Loucy (cell line): ENCODE results near the gene AHNAK.
"Not testable (repeated sequence)": the region's sequence is repeated elsewhere in the genome, so short reads cannot be mapped to it uniquely, and the experiment has no call there.

Experiments used
- H2AFZ ChIP-seq: fragments of 200-600 bp; sonication (generic); 2 replicates; pipeline ENCODE4 v1.6.0; 2016; ENCODE audit warnings: antibody characterized with exemption, mild to moderate bottlenecking, low read length, moderate library complexity
- H3F3A ChIP-seq: fragments of 200-600 bp; 2 replicates; pipeline ENCODE4 v1.6.0; 2016; ENCODE audit warnings: antibody characterized with exemption, low read depth, mild to moderate bottlenecking
- H3K27me3 ChIP-seq: fragments of 200-600 bp; sonication (generic); 2 replicates; pipeline ENCODE4 v1.6.1; 2014; ENCODE audit warnings: low read length, mild to moderate bottlenecking; ENCODE audit not compliant: insufficient read depth, poor library complexity, severe bottlenecking
- H3K36me3 ChIP-seq: fragments of 200-600 bp; sonication (generic); 2 replicates; pipeline ENCODE4 v1.6.1; 2016; ENCODE audit warnings: low read length; ENCODE audit not compliant: insufficient read depth
- H3K4me1 ChIP-seq: fragments of 200-600 bp; sonication (generic); 2 replicates; pipeline ENCODE4 v1.5.1; 2014; ENCODE audit warnings: low read length, mild to moderate bottlenecking; ENCODE audit not compliant: insufficient read depth, poor library complexity, severe bottlenecking
- H3K4me2 ChIP-seq: fragments of 200-600 bp; sonication (generic); 2 replicates; pipeline ENCODE4 v1.6.0; 2014; ENCODE audit warnings: antibody characterized with exemption, low read length, low read depth, mild to moderate bottlenecking; ENCODE audit not compliant: poor library complexity, severe bottlenecking
- H3K4me3 ChIP-seq: fragments of 200-600 bp; sonication (generic); 2 replicates; pipeline ENCODE4 v1.5.1; 2014; ENCODE audit warnings: low read length, mild to moderate bottlenecking, mixed read lengths; ENCODE audit not compliant: poor library complexity, severe bottlenecking
- H3K79me2 ChIP-seq: fragments of 200-600 bp; sonication (generic); 2 replicates; pipeline ENCODE4 v1.6.1; 2014; ENCODE audit warnings: low read length; ENCODE audit not compliant: insufficient read depth
- H3K9ac ChIP-seq: fragments of 200-600 bp; sonication (generic); 2 replicates; pipeline ENCODE4 v1.6.0; 2014; ENCODE audit warnings: mild to moderate bottlenecking, low read depth, low read length, moderate library complexity; ENCODE audit not compliant: poor library complexity, severe bottlenecking
- H3K9me2 ChIP-seq: fragments of 200-600 bp; sonication (generic); replicated peaks from 2 replicates; pipeline ENCODE4 v1.6.1; 2016; ENCODE audit warnings: low read depth, low read length, mixed read lengths
- H3K9me3 ChIP-seq: fragments of 200-600 bp; sonication (generic); 2 replicates; pipeline ENCODE4 v1.6.1; 2014; ENCODE audit warnings: mild to moderate bottlenecking, antibody characterized with exemption, low read length, low read depth; ENCODE audit not compliant: insufficient read depth
- H4K20me1 ChIP-seq: fragments of 200-600 bp; sonication (generic); 2 replicates; pipeline ENCODE4 v1.6.0; 2014; ENCODE audit warnings: antibody characterized with exemption, low read length, mild to moderate bottlenecking; ENCODE audit not compliant: insufficient read depth, poor library complexity, severe bottlenecking
- CTCF ChIP-seq: fragments of 200-600 bp; sonication (generic); conservative IDR thresholded peaks from 2 replicates; pipeline ENCODE4 v1.5.1; 2014; ENCODE audit warnings: mild to moderate bottlenecking, antibody characterized with exemption, low read length
- EZH2phosphoT487 ChIP-seq: fragments of 200-600 bp; IDR thresholded peaks from 2 replicates; pipeline ENCODE4 v1.6.1; 2018; ENCODE audit warnings: antibody characterized with exemption, mild to moderate bottlenecking, moderate library complexity, borderline replicate concordance

AHNAK gene

GRCh38 chr11:62499944-62500649 is 46.5 kb downstream of the AHNAK start:
- TF ChIP-seq CTCF = no peak
- no peak for TF ChIP-seq EZH2phosphoT487
- H3K9me3 ChIP-seq = no peaks in the 10 kb centered on the region
- no peak overlapping the region for H3K9ac ChIP-seq
- peaks cover 3% of the 10 kb centered on the region for H3K4me1 ChIP-seq
- no peaks in the 10 kb centered on the region for H3F3A ChIP-seq
- no peaks in the 10 kb centered on the region for H3K9me2 ChIP-seq
- no peak overlapping the region for H2AFZ ChIP-seq
- H3K4me3 ChIP-seq = no peak overlapping the region
- no peaks in the 10 kb centered on the region for H3K36me3 ChIP-seq
- no peaks in the 10 kb centered on the region for H3K27me3 ChIP-seq
- H3K79me2 ChIP-seq = no peaks in the 10 kb centered on the region
- no peaks in the 10 kb centered on the region for H4K20me1 ChIP-seq
- no peak overlapping the region for H3K4me2 ChIP-seq

- not testable (repeated sequence) for H3F3A ChIP-seq, H4K20me1 ChIP-seq, H3K79me2 ChIP-seq, H3K9me3 ChIP-seq, H3K27me3 ChIP-seq, H3K4me2 ChIP-seq, H3K4me1 ChIP-seq, H2AFZ ChIP-seq, H3K36me3 ChIP-seq, H3K4me3 ChIP-seq, H3K9me2 ChIP-seq, H3K9ac ChIP-seq
These were observed 47.2 kb downstream of the AHNAK start for GRCh38 chr11:62499311-62499943.

GRCh38 chr11:62498492-62499286 is 47.9 kb downstream of the AHNAK start:
- Histone ChIP-seq H3K4me1 (peaks cover 3% of the 10 kb centered on the region), H3K36me3 (no peaks in the 10 kb centered on the region), H3K9ac (no peak overlapping the region), H2AFZ (no peak overlapping the region), H3K4me2 (no peak overlapping the region), H3K79me2 (no peaks in the 10 kb centered on the region), H3F3A (no peaks in the 10 kb centered on the region), H3K4me3 (no peak overlapping the region), H3K9me3 (no peaks in the 10 kb centered on the region), H3K27me3 (no peaks in the 10 kb centered on the region), H4K20me1 (no peaks in the 10 kb centered on the region), H3K9me2 (no peaks in the 10 kb centered on the region)
- TF ChIP-seq EZH2phosphoT487 = no peak

GRCh38 chr11:62498031-62498430 is 48.6 kb downstream of the AHNAK start:
- H3K4me2 ChIP-seq = no peak overlapping the region
- no peaks in the 10 kb centered on the region for H4K20me1 ChIP-seq
- no peaks in the 10 kb centered on the region for H3K36me3 ChIP-seq
- no peaks in the 10 kb centered on the region for H3K9me3 ChIP-seq
- H3K27me3 ChIP-seq = no peaks in the 10 kb centered on the region
- peaks cover 3% of the 10 kb centered on the region for H3K4me1 ChIP-seq
- no peak overlapping the region for H3K9ac ChIP-seq
- H3F3A ChIP-seq = no peaks in the 10 kb centered on the region
- H3K4me3 ChIP-seq = no peak overlapping the region
- H3K9me2 ChIP-seq = no peaks in the 10 kb centered on the region
- H3K79me2 ChIP-seq = no peaks in the 10 kb centered on the region
- TF ChIP-seq CTCF (no peak), EZH2phosphoT487 (no peak)
- H2AFZ ChIP-seq = no peak overlapping the region
